Stimulated activated CD4-positive, alpha-beta T cell treated with anti-CD3 and anti-CD28 coated beads, Interleukin-15, amount 100 ng/mL, for 1 hour (primary cell): ENCODE measurements around the gene PDIA2.

Source experiments
- DNase-seq, 2 donors: peaks; one replicate each; pipeline ENCODE4 v3.0.0-alpha.2; 2020; ENCODE audit warnings: low read depth in 1 of 2, low spot score in 1 of 2

The PDIA2 gene

DNA sequence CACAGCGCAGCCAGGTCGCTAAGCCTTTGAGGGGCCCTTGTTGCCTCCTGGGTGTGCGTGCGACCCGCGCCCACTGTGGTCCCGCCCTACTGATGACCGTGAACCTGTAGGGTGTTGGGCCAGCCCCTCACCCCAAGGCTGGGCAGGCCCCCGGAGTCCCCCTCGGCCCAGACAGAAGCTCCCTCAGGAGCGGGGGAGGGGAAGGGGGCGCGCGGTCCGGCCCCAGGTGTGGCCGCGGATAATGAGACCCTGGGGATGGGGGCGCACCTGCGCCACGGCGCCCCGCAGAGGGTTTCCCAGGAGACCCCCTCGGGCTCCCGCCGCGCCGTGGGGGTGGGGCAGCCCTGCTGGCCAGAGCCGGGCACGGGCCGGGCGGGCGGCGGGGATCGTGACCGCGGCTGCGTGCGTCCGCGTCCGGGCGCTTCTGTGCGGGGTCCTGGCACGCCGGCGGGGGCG is 2.9 kb upstream of the PDIA2 start:
- no peak for DNase-seq

DNA sequence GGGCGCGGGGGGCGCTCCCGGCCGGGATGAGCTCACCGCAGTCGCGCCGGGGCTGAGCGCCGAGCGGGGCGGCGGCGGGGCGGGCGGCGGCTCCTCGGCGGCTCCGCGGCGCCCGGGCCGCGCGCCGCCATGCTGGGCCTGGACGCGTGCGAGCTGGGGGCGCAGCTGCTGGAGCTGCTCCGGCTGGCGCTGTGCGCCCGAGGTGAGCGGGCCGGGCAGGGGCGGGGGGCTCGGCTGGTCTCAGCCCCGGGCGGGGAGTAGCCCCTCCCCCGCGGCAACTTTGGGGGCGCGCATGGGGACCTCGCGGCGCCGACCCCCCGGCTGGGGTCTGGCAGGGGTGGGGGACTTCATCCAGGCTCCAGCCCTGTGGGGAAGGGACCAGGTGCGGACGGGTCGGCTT is 2.4 kb upstream of the PDIA2 start, which contains the start of gene ARHGDIG:
TSS of gene ARHGDIG (plus strand) at position 40 of the 400 bp plus-strand sequence. CDS start at position 130, 90 bp downstream.
- DNase-seq, result no peak

DNA sequence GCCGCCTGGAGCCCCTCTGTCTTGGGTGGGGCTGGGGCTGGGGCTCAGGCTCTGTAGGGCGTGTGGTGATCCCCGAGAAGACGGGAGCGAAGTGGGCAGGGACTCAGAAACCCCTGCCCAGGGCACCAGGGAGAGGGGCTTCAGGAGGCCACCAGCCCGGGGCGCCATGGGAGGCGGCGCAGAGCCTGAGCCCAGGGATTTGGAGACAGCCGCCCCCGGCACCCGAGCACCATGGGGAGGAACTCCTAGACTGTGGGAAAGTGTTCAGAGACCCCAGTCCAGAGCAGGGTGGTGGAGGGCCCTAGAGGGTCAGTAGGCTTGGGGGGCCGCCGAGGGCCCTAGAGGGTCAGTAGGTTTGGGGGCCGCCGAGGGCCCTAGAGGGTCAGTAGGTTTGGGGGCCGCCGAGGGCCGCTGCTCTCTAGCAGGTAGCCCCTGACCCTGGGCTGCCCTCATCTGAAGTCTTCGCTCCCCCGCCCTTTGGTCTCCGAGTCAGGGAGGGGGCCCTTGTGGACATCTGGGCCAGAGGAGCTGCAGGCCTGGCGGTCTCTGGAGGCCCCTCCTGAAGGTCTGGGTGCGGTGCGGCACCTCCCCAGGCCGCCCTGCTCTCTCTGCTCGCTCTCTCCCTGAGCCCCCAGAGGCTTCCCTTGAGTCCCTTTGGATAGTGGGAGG is 1.8 kb upstream of the PDIA2 start:
- DNase-seq, result no peak

DNA sequence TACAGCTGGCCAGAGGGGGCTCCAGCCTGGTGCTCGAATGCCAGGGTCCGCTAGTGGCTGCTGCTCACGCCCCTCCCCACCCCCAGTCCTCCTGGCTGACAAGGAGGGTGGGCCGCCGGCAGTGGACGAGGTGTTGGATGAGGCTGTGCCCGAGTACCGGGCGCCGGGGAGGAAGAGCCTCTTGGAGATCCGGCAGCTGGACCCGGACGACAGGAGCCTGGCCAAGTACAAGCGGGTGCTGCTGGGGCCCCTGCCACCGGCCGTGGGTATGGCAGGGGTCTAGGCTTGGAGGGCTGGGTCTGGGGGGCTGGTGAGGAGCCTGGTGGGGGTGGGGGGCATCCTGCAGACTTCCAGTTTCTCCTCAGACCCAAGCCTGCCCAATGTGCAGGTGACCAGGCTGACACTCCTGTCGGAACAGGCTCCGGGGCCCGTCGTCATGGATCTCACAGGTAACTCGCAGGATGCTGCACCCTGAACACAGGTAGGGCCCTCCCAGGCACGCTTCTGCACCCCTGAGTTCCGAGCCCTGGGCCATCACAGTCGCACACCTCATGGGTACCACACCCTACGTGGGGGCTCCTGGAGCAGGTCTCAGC is 1.2 kb upstream of the PDIA2 start:
- DNase-seq, result no peak

DNA sequence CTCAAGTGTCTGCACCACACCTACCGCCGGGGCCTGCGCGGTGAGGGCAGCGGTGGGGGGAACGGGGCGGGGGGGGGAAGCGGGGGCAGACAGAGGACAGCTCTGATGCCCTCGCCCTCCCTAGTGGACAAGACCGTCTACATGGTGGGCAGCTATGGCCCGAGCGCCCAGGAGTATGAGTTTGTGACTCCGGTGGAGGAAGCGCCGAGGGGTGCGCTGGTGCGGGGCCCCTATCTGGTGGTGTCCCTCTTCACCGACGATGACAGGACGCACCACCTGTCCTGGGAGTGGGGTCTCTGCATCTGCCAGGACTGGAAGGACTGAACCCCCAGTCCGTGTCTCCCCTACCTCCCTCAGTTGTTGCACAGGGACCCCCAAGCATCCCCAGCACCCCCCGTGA is 473 bp upstream of the PDIA2 start:
- no peak for DNase-seq

DNA sequence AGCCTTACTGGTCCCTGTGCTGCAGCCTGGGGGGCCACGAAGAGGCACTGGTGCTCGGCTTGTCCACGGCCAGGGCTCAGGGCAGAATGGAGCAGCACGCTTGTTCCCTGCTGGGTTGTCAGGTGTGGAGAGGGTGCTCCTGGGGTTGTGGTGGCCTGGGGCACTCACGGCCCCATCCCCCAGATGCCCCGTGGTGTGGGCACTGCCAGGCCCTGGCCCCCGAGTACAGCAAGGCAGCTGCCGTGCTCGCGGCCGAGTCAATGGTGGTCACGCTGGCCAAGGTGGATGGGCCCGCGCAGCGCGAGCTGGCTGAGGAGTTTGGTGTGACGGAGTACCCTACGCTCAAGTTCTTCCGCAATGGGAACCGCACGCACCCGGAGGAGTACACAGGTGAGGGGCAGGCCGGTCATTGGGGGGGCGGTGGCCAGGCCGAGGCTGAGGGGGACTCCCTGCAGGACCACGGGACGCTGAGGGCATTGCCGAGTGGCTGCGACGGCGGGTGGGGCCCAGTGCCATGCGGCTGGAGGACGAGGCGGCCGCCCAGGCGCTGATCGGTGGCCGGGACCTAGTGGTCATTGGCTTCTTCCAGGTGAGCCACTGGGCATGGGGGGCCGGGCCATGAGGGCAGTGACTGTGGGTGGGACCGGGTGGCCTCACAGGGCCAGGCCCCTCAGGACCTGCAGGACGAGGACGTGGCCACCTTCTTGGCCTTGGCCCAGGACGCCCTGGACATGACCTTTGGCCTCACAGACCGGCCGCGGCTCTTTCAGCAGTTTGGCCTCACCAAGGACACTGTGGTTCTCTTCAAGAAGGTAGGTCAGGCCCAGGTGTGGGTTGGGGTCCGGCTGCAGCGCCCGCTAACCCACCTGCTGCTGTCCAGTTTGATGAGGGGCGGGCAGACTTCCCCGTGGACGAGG is 1.5 kb downstream of the PDIA2 start:
- DNase-seq, result no peak

DNA sequence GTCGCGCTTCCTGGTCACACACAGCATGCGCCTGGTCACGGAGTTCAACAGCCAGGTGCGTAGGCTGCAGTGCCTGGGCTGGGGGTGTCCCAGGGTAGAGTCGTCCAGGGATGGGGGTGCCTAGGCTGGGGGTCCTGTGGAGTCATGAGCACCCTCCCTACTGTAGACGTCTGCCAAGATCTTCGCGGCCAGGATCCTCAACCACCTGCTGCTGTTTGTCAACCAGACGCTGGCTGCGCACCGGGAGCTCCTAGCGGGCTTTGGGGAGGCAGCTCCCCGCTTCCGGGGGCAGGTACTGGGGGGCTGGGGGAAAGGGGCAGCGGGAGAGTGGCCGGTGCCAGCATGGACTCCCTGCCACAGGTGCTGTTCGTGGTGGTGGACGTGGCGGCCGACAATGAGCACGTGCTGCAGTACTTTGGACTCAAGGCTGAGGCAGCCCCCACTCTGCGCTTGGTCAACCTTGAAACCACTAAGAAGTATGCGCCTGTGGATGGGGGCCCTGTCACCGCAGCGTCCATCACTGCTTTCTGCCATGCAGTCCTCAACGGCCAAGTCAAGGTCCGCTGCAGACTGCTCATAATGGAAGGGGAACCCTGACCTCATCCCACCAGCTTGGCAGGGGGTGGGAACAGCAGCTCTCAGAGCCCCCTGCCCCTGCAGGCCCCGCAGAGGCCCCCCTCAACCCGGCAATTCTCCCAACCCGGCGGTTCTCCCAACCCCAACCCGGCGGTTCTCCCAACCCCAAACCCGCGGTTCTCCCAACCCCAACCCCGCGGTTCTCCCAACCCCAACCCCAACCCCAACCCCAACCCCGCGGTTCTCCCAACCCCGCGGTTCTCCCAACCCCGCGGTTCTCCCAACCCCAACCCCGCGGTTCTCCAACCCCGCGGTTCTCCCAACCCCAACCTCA is 2.4 kb downstream of the PDIA2 start:
- DNase-seq, result no peak

DNA sequence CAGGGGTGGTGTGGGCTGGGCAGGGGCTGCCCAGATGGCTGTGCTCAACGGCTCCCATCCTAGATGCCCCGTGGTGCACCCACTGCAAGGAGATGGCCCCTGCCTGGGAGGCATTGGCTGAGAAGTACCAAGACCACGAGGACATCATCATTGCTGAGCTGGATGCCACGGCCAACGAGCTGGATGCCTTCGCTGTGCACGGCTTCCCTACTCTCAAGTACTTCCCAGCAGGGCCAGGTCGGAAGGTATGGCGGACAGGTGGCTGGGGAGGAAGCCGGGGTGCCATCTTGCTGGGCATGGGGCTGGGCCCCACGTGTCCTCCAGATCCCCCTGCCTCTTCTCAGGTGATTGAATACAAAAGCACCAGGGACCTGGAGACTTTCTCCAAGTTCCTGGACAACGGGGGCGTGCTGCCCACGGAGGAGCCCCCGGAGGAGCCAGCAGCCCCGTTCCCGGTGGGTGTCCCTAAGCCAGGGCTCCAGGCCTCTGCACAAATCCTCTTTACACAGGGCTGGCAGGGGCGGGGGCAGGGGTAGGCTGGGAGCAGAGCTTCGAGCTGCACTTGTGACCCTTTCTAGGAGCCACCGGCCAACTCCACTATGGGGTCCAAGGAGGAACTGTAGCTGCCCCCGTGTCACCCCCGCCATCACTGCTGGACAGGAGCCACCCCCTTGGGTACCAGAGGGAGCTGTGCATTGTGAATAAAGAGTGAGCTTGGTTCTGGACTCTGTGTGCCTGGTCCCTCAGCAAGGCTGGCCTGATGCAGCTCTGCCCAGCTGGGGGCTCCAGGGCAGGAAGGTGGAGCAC is 3.7 kb downstream of the PDIA2 start:
- no peak for DNase-seq

DNA sequence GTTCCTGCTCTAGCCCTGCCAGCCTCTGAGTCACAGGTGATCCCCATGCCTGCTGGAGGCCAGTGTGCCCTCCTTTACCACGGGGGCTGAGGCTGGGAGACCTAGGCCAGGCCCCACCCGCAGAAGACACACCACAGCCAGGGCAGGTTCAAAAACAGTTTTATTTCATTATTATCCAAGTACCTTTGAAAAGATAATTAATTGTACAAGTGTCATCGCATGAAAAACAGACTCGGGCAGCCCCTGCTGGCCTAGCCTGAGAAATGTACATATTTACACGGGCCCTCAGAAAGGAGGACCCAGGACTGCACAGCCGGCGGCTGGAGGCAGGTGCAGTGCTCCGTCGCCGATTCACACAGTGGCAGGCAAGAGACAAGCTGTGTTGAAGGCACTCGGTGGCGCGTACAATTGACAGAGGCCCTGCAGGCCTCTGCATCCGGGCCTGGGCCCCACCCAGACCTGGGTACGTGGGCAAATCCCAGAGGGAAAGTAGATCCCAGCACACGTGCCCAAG is 4.4 kb downstream of the PDIA2 start:
- no peak for DNase-seq

DNA sequence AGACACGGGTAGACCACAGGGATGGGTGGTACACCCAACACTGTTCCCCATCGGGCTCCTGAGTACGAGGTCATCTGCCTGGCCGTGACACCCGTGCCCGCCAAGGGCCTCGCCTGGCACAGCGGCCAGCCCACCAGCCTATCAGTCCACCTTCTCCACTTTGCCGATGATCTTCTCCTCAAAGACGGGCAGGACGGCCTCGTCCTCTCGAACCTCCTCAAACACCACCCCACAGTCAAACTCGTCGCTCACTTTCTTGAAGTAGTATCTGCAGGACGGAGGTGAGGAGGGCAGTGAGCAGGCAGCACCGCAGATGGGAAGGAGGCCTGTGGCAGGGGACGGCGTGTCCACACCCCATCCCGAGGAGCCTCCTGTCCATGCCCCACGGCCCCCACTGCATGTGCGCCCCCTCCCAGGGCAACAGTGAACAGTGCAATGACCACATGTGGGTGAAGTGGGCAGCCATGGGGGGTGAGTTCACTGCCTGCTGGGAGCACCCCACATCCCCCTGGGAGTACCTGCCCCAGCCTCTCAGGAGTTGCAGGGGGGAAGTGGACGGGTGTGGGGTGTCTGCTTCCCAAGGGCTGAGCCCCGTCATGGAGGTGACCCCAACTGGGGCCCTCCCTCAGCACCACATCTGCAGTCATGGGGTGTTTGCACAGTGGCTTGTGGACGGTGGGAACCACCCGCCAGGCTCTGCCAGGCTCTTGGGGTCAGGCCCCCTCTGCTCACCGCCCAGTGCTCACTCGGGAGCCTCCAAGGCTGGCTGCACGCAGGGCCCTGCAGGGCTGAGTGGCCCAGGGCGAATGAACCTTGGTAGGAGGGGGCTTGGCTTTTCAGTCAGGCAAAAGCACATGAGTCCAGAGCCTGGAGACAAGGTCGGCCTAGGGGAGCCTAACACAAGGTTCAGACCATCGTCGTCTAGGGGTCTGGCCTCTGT is 5.3 kb downstream of the PDIA2 start:
- no peak for DNase-seq

DNA sequence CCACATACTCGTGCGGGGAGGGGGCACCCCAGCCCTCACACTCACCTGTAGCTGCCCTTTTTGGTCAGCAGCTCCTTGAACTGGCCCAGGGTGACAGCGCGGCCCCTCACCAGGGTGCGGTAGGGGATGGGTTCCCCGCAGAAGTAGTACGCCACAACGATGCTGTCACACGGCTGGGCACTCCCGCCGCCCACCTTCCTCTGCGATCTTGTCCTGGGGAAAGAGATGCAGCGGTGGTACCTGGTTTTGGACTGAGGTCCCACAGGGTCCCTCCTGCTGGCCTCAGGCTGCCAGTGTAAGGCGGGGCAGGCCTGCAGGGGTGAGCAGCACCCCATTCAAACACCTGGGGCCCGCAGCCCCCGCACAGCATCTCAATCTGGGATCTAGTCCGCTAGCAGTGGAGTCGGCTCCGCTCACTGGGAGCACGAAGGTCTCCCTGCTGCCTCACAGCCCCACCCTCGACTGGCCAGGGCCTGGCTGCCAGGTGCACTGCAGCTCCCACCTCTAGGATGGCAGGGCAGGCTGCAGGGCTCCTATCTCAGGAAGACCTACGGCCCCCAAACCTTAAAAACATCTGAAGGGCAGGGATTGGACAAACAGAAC is 6.5 kb downstream of the PDIA2 start:
- no peak for DNase-seq

DNA sequence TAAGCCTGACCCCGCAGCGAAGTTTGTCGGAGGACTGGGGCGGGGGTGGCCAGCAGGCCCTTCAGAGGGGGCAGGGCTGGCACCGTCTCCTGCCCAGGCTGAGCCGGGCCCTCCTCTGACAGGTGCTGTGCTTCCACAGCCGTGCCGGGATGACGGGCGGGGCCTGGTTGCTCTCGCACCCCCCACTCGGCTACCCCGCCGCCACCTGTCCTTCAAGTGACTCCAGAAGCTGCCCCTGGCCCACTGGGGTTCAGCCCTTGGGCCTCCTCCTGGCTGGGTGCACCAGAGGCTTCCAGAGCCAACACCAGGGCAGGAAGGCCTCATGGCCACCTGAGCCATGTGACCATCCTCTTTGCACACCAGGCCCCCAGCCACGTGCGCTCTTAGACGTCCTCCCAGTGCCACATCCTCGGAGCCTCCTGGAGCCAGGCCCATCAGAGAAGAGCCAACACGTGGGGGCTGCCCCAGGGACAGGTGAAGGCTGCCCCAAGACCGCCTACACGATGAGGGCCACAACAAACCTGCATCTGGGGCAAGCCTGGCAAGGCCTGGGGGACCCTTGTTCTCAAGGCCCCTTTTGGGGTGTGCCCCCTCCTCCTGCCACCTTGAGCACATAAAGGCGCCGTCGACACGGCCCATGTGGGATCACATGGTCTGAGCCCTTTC is 7.2 kb downstream of the PDIA2 start:
- no peak for DNase-seq

DNA sequence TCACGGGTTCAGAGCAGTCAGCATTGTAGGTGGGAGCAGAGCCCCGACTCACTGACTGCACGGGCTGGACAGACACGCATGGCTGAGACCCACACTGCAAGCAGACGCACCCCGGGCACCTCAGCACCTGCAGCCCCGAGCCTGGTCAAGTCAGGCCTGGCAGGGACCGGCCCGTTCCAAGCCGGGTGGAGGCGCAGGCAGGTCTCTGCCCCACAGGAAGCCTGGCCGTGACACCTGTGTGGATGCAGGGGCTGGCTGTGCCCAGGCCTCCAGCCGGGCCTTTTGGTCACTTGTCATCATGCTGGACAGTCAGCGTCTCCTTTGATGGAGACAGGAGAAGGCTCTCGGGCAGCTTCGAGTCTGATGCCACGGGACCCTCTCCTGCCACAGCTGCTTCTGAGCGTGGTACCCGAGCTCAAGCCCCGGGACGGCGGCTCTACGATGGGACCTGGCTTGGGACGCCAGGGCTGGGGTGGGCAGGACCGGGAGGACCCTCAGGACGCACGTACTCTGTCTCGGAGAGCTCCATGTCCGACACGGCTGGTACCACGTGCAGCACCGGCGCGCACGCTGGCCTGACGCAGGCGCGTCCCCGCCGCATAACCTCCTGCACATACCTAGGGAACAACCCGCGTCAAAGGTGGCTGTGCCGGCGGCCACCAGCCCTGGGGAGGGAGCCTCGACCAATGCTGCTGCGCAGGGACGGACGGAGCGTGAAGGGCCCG is 7.9 kb downstream of the PDIA2 start:
- no peak for DNase-seq

DNA sequence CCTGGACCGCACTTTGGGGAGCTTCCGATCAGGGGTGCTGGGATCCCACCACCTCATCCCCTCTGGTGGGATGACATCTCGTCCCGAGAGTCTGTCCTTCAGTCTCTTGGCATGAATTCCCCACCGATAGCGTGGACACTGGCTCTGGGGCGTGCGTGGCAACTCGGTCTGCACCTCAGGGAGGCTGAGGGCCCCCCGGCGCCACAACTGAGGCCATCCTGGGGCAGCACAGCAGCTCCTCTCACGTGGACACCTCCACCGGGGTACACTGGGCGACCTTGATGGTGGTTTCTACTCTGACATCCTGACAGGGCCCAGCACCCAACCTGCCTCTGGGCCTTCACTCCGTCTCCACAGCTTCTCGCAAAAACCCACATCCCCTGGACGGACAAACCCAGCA is 8.6 kb downstream of the PDIA2 start:
- DNase-seq, result no peak

DNA sequence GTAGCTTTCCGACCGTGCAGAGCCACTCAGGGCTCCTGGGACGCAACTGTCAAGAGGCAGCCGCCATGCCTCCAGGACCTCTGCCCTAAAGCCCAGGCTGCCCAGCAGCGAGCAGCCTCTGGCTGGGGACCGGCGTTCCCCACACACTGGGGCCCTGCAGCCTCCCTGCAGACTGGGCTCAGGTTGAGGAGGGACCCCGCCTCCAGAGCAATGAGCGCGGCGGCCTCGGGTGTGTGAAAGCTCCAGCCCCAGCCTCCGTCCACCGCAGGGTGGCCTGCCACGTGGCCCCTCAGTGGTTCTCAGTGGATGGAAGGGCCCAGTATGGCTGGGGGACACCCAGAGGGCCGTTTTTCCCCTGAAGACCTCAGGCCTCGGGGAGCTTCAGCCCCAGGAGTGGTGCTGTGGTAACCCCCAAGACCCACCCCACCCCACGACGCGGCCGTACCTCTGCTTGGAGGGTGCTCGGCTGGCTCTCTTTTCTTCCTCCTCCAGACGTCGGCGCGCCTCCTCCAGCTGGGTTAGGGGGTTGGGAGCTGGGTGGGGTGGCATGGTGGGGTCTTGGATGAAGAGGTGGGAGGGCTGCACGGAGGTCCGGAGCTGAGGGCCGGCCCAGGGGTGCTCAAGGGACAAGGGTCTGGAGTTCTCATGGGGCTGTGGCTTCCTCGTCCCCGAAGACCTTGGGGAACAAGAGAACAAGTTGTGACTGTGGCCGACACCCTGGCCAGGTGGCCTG is 10.2 kb downstream of the PDIA2 start:
- no peak for DNase-seq

DNA sequence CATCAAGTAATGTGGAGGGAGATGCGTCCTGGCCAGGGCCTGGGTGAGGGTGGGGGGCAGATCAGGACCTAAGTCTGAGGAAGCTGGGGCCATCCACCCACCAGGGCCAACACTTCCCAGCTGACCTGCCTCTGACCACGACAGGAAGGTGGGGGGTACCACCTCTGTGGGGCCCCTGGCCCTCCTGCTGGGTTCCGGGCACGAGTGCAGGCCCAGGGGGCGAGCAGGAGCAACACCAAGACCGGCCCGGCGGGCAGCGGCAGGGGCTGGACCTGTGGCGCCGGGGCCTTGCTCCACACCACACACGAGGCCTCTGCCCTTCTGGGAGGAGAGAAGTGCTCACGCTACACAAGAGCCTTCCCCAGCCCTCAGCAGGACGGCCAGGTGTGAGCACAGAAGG is 13.3 kb downstream of the PDIA2 start:
- DNase-seq, result no peak
